ENCODE results near the gene GTF3C4. TPM values are rescaled to one million over a fixed set of nuclear protein-coding genes. Genes with fewer than 3 reads are reported as not detected.

Gene GTF3C4
- polyA plus RNA-seq, 3 donors from 2014 or later, result 2.1 to 4.4 (median 3.3) TPM

GRCh38 chr9:132739710-132740310, 69.5 kb downstream of the GTF3C4 start:
- H3K9me3 Mint-ChIP-seq, result no peaks in the 10 kb centered on the region
- no peak overlapping the region for H3K4me3 Mint-ChIP-seq
- H3K4me1 Mint-ChIP-seq, result no peaks in the 10 kb centered on the region
- peaks cover 4 to 19% (median 10%) of the 10 kb centered on the region in 3 donors for H3K27me3 Mint-ChIP-seq (ENCODE audit: low read depth in 3 of 3)
- no peak overlapping the region for H3K27ac Mint-ChIP-seq
- no peaks in the 10 kb centered on the region for H3K36me3 Mint-ChIP-seq
- no peak for DNase-seq

DNA sequence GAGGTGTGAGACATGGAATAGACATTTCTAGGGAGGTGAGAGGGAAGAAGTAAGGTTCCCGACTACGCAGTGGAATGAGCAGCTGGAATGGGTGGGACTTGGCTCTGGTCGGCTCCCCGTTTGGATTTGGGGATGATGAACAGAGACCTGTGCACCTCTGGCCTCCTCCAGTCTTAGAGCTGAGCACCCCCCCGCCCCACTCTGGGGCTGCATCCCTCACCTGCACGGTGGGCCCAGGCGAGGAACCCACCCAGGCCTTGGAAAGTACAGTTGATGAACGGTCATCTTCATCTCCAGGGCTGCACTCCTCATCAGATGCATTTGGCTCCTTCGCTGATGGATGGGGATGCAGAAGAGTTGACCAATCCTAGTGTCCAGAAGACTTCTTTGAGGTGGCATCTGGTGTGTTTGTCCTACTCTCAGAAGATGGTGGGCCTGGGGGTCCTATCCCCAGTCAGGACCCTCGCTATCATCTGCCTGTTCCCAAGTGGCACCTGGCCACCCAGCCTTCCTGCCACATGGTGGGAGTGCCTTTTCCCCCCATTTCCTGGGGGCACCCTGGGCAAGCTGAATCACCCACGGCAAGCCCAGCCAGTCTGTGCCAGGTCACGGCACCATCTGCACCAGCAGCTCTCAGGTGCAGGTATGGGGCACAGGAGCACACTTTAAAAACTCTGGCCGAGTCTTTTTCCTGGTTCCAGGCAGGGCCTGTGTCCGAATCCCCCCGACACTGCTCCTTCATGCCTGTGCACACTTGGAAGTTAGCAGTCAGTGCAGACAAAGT, 70.5 kb downstream of the GTF3C4 start:
- Mint-ChIP-seq H3K4me3 (no peak overlapping the region), H3K4me1 (no peaks in the 10 kb centered on the region)

GRCh38 chr9:132742821-132743311, 72.6 kb downstream of the GTF3C4 start:
- Mint-ChIP-seq H3K4me1 (no peaks in the 10 kb centered on the region), H3K4me3 (no peak overlapping the region), H3K9me3 (no peaks in the 10 kb centered on the region), H3K36me3 (no peaks in the 10 kb centered on the region), H3K27ac (no peak overlapping the region), H3K27me3 (ENCODE audit: low read depth in 3 of 3) (peaks cover 6 to 36% (median 11%) of the 10 kb centered on the region in 3 donors)
- no peak for DNase-seq

More for the DNA sequence above, 70.5 kb downstream of the GTF3C4 start:
- Mint-ChIP-seq H3K9me3 (no peaks in the 10 kb centered on the region), H3K27ac (no peak overlapping the region), H3K36me3 (no peaks in the 10 kb centered on the region), H3K27me3 (ENCODE audit: low read depth in 3 of 3) (peaks cover 4 to 28% (median 11%) of the 10 kb centered on the region in 3 donors)
- DNase-seq, result no peak

GRCh38 chr9:132743931-132744479, 73.7 kb downstream of the GTF3C4 start:
- no peak for DNase-seq
- no peak overlapping the region for H3K4me3 Mint-ChIP-seq
- H3K27me3 Mint-ChIP-seq (ENCODE audit: low read depth in 3 of 3), result peaks cover 6 to 33% (median 13%) of the 10 kb centered on the region in 3 donors
- no peaks in the 10 kb centered on the region for H3K36me3 Mint-ChIP-seq
- H3K4me1 Mint-ChIP-seq, result no peaks in the 10 kb centered on the region
- no peaks in the 10 kb centered on the region for H3K9me3 Mint-ChIP-seq
- no peak overlapping the region for H3K27ac Mint-ChIP-seq

Other genes starting within 250 kb of the GTF3C4 start
- gene BARHL1, start 87.9 kb upstream of the GTF3C4 start, polyA plus RNA-seq, result not detected
- 1 to 10 TPM; 2.1 to 6.4 (median 4.1) TPM for gene DDX31, start 481 bp upstream of the GTF3C4 start, polyA plus RNA-seq
- 1 to 10 TPM in 2 of 3 donors, not detected in 1; 1.9 to 3.3 TPM for gene AK8, start 207.8 kb downstream of the GTF3C4 start, polyA plus RNA-seq
- gene SPACA9, start 208.4 kb downstream of the GTF3C4 start, polyA plus RNA-seq, result 1 to 10 TPM; 1.6 to 6.5 (median 2.4) TPM